Thoracic aorta (tissue), 2 donors: ENCODE results near the gene CSH2. TPM values are rescaled to one million over a fixed set of nuclear protein-coding genes. Genes with fewer than 3 reads are reported as not detected.
"Not testable (repeated sequence)": the region's sequence is repeated elsewhere in the genome, so short reads cannot be mapped to it uniquely, and the experiment has no call there.

Experiments
- ATAC-seq: fragments of 150-250 bp; one replicate; pipeline ENCODE4 v1.8.0; 2017; ENCODE audit warnings: low read depth; ENCODE audit not compliant: insufficient number of reproducible peaks, low FRiP score
- DNase-seq: peaks from one replicate; pipeline ENCODE4 v3.0.0-alpha.2; 2020; ENCODE audit warnings: low spot score
- H3K27ac ChIP-seq, 2 donors: fragments of 200-600 bp; sonication (generic); 1 replicate in 1 of 2; 2 replicates in 1 of 2; pipeline ENCODE4 v1.5.1; 2016; ENCODE audit warnings: mild to moderate bottlenecking in 2 of 2, moderate library complexity in 2 of 2
- H3K27me3 ChIP-seq: fragments of 200-600 bp; sonication (generic); replicated peaks from 2 replicates; pipeline ENCODE4 v1.6.0; 2016; ENCODE audit warnings: mild to moderate bottlenecking; ENCODE audit not compliant: insufficient read depth
- H3K36me3 ChIP-seq: fragments of 200-600 bp; sonication (generic); one replicate; pipeline ENCODE4 v1.5.1; 2016
- H3K4me1 ChIP-seq, 2 donors: fragments of 200-600 bp; sonication (generic); 1 replicate in 1 of 2; 2 replicates in 1 of 2; pipeline versions ENCODE4 v1.5.1 to v1.6.0; 2016; ENCODE audit warnings: low read depth in 2 of 2, mild to moderate bottlenecking in 1 of 2; ENCODE audit not compliant: control insufficient read depth in 1 of 2
- H3K4me3 ChIP-seq: fragments of 200-600 bp; sonication (generic); 2 replicates; pipeline ENCODE4 v1.5.1; 2016; ENCODE audit warnings: mild to moderate bottlenecking
- H3K9me3 ChIP-seq: fragments of 200-600 bp; sonication (generic); 2 replicates; pipeline ENCODE4 v1.5.1; 2016
- CTCF ChIP-seq: fragments of 200-600 bp; sonication (generic); IDR thresholded peaks from one replicate; pipeline ENCODE4 v1.5.1; 2019; ENCODE audit warnings: antibody characterized with exemption
- total RNA-seq, 2 donors: library from RNA; depleted of rRNA; stranded (reverse); fragments of >200 nt; gene quantifications; one replicate each; pipeline versions ENCODE4 v1.1.0 to v1.2.3, GENCODE V29; 2016

The CSH2 gene
- total RNA-seq, 2 donors from 2014 or later: not detected

- no peaks in the 10 kb centered on the region for H3K36me3 ChIP-seq
- TF ChIP-seq CTCF: no peak
- ATAC-seq (no peak), DNase-seq (no peak)
- no peaks in the 10 kb centered on the region for H3K9me3 ChIP-seq
- no peaks in the 10 kb centered on the region for H3K4me1 ChIP-seq
- no peak overlapping the region for H3K27ac ChIP-seq
- H3K27me3 ChIP-seq: no peaks in the 10 kb centered on the region
- H3K4me3 ChIP-seq: no peak overlapping the region
Observed at GRCh38 chr17:63910096-63910495, 36.6 kb upstream of the CSH2 start.

GRCh38 chr17:63909586-63909985 lies 36.1 kb upstream of the CSH2 start:
- H3K9me3 ChIP-seq, H3K4me1 ChIP-seq, DNase-seq, H3K27ac ChIP-seq, H3K4me3 ChIP-seq, H3K36me3 ChIP-seq, ATAC-seq, H3K27me3 ChIP-seq: not testable (repeated sequence)

- DNase-seq, H3K4me1 ChIP-seq, H3K27me3 ChIP-seq, H3K36me3 ChIP-seq, H3K27ac ChIP-seq, H3K4me3 ChIP-seq, H3K9me3 ChIP-seq, ATAC-seq: not testable (repeated sequence)
Observed at GRCh38 chr17:63907161-63907778, 33.8 kb upstream of the CSH2 start.

GRCh38 chr17:63904796-63905195 lies 31.3 kb upstream of the CSH2 start:
- H3K4me1 ChIP-seq, H3K9me3 ChIP-seq, H3K27me3 ChIP-seq, H3K27ac ChIP-seq, ATAC-seq, H3K36me3 ChIP-seq, H3K4me3 ChIP-seq, DNase-seq: not testable (repeated sequence)

GRCh38 chr17:63903787-63904201 lies 30.3 kb upstream of the CSH2 start:
- not testable (repeated sequence) for ATAC-seq, DNase-seq, H3K9me3 ChIP-seq

GRCh38 chr17:63901971-63902370 lies 28.5 kb upstream of the CSH2 start:
- DNase-seq, H3K36me3 ChIP-seq, ATAC-seq, H3K9me3 ChIP-seq, H3K27ac ChIP-seq, H3K4me3 ChIP-seq, H3K4me1 ChIP-seq, H3K27me3 ChIP-seq: not testable (repeated sequence)

More at GRCh38 chr17:63903787-63904201, 30.3 kb upstream of the CSH2 start:
- H3K27ac ChIP-seq, H3K4me3 ChIP-seq, H3K4me1 ChIP-seq, H3K36me3 ChIP-seq, H3K27me3 ChIP-seq: not testable (repeated sequence)

GRCh38 chr17:63898899-63899798 lies 25.7 kb upstream of the CSH2 start:
- H3K9me3 ChIP-seq, H3K27me3 ChIP-seq, H3K4me3 ChIP-seq, ATAC-seq, DNase-seq, H3K36me3 ChIP-seq, H3K27ac ChIP-seq, H3K4me1 ChIP-seq: not testable (repeated sequence)

- H3K36me3 ChIP-seq, H3K9me3 ChIP-seq, H3K4me3 ChIP-seq, H3K4me1 ChIP-seq, ATAC-seq, DNase-seq, H3K27me3 ChIP-seq, H3K27ac ChIP-seq: not testable (repeated sequence)
Observed at GRCh38 chr17:63896524-63897354, 23.3 kb upstream of the CSH2 start, which contains the start of gene CSH1. TSS of gene CSH1 (minus strand) at chr17:63896574. CDS start at chr17:63896511, 63 bp downstream.

GRCh38 chr17:63894821-63895220 lies 21.3 kb upstream of the CSH2 start:
- H3K4me1 ChIP-seq, H3K27me3 ChIP-seq, H3K27ac ChIP-seq, H3K9me3 ChIP-seq, H3K36me3 ChIP-seq, ATAC-seq, DNase-seq, H3K4me3 ChIP-seq: not testable (repeated sequence)

- H3K9me3 ChIP-seq, H3K27me3 ChIP-seq, DNase-seq, H3K4me3 ChIP-seq, ATAC-seq, H3K36me3 ChIP-seq, H3K4me1 ChIP-seq, H3K27ac ChIP-seq: not testable (repeated sequence)
Observed at GRCh38 chr17:63894021-63894420, 20.5 kb upstream of the CSH2 start.
